GM12878 (cell line): Measurements from ENCODE around the gene PAQR5.

Source experiments
- BHLHE40 ChIP-seq, 2 experiments: fragments of 450-650 bp in 1 of 2; IDR thresholded peaks; 2 replicates each; pipeline ENCODE4 v1.6.1; 2011 to 2017; ENCODE audit warnings: low read depth in 2 of 2, borderline replicate concordance in 1 of 2, improper control_type of control experiment in 1 of 2, low read length in 1 of 2, mild to moderate bottlenecking in 1 of 2
- CHD1 ChIP-seq: IDR thresholded peaks from 2 replicates; pipeline ENCODE4 v1.6.1; 2012; ENCODE audit warnings: low read depth, low read length, improper control_type of control experiment
- ETV6 ChIP-seq, 2 experiments: fragments of 450-650 bp in 1 of 2; IDR thresholded peaks in 1 of 2; conservative IDR thresholded peaks in 1 of 2; 2 replicates each; pipeline ENCODE4 v1.6.1; 2014; ENCODE audit warnings: antibody characterized with exemption in 1 of 2, borderline replicate concordance in 1 of 2, low read depth in 1 of 2, mild to moderate bottlenecking in 1 of 2, moderate library complexity in 1 of 2
- FOS ChIP-seq: IDR thresholded peaks from 3 replicates; pipeline ENCODE4 v1.6.1; 2011; ENCODE audit warnings: borderline replicate concordance; ENCODE audit not compliant: insufficient read length; ENCODE audit errors: extremely low read depth

DNA sequence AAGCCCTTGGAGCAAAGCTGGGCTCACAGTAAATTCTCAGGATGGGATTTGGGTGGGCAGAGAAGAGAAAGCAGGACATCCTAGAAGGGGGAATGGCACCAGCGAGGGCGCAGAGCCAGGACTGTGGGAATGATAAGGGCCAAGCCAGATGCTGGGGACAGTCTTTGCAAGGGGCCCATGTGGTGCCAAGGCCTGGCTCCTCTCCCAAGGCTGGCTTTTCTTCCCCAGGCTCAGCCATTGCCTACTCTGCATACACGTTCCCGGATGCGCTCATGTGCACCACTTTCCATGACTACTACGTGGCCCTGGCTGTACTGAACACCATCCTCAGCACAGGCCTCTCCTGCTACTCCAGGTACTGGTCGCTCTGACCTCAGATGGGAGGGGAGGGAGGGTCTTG is 90.7 kb downstream of the PAQR5 start:
- no peak for TF ChIP-seq ETV6 (conservative IDR thresholded peaks at IDR 0.05 in 1 of 2, IDR thresholded peaks at IDR 0.05 in 1 of 2; ENCODE audit: borderline replicate concordance in 1 of 2, low read depth in 1 of 2)
- no peak for TF ChIP-seq FOS
- TF ChIP-seq BHLHE40 (IDR thresholded peaks at IDR 0.05; ENCODE audit: borderline replicate concordance in 1 of 2, low read depth in 2 of 2, low read length in 1 of 2): no peak
- no peak for TF ChIP-seq CHD1
